ENCODE data around the gene SLC26A8. TPM values are rescaled to one million over a fixed set of nuclear protein-coding genes. Genes with fewer than 3 reads are reported as not detected.
A peak's percentile ranks its signal among the peaks of the same experiment; 100 is the strongest.

SLC26A8 gene
- total and polyA plus RNA-seq, 2 of the 13 experiments (the other 11 are each of a cell fraction or from before 2014, with no cell fraction given), result 0.46 TPM; not detected in 1

- TF ChIP-seq ZBTB7B (CRISPR knock-in tag; IDR thresholded peaks at IDR 0.05) (peak; percentile 88), TERF1 (CRISPR knock-in tag; IDR thresholded peaks at IDR 0.05) (no peak), MXD3 (CRISPR knock-in tag; IDR thresholded peaks at IDR 0.05) (no peak), RBAK (CRISPR knock-in tag; IDR thresholded peaks at IDR 0.05) (no peak), MTF2 (CRISPR knock-in tag; IDR thresholded peaks at IDR 0.05; ENCODE audit: borderline replicate concordance) (peak; percentile 76; the same call in 1 of the 2 replicates), ZNF784 (CRISPR knock-in tag; IDR thresholded peaks at IDR 0.05; ENCODE audit: borderline replicate concordance) (peak; percentile 45), ZNF414 (CRISPR knock-in tag; IDR thresholded peaks at IDR 0.05) (peak; percentile 36; the same call in 1 of the 2 replicates), ZNF484 (CRISPR knock-in tag; IDR thresholded peaks at IDR 0.05; ENCODE audit: borderline replicate concordance, low read depth) (no peak), SUZ12 (IDR thresholded peaks at IDR 0.05; ENCODE audit: low read depth, low read length) (no peak), ZNF570 (CRISPR knock-in tag; IDR thresholded peaks at IDR 0.05; ENCODE audit: borderline replicate concordance) (0 out of 2 replicates have a peak, but pooled peaks have one; percentile 46), THRA (CRISPR knock-in tag; IDR thresholded peaks at IDR 0.05; ENCODE audit: borderline replicate concordance) (peak; percentile 54; the same call in 1 of the 2 replicates), SNAPC2 (CRISPR knock-in tag; IDR thresholded peaks at IDR 0.05) (peak; percentile 74; the same call in 1 of the 2 replicates), ZNF264 (CRISPR knock-in tag; IDR thresholded peaks at IDR 0.05) (peak; percentile 94), ZBTB42 (CRISPR knock-in tag; IDR thresholded peaks at IDR 0.05) (no peak; the same call in 1 of the 2 replicates)
- TF ChIP-seq, protein P1, sequence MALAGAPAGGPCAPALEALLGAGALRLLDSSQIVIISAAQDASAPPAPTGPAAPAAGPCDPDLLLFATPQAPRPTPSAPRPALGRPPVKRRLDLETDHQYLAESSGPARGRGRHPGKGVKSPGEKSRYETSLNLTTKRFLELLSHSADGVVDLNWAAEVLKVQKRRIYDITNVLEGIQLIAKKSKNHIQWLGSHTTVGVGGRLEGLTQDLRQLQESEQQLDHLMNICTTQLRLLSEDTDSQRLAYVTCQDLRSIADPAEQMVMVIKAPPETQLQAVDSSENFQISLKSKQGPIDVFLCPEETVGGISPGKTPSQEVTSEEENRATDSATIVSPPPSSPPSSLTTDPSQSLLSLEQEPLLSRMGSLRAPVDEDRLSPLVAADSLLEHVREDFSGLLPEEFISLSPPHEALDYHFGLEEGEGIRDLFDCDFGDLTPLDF (CRISPR knock-in tag; IDR thresholded peaks at IDR 0.05), result peak; percentile 93
- TF ChIP-seq, protein P2, sequence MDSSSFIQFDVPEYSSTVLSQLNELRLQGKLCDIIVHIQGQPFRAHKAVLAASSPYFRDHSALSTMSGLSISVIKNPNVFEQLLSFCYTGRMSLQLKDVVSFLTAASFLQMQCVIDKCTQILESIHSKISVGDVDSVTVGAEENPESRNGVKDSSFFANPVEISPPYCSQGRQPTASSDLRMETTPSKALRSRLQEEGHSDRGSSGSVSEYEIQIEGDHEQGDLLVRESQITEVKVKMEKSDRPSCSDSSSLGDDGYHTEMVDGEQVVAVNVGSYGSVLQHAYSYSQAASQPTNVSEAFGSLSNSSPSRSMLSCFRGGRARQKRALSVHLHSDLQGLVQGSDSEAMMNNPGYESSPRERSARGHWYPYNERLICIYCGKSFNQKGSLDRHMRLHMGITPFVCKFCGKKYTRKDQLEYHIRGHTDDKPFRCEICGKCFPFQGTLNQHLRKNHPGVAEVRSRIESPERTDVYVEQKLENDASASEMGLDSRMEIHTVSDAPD (CRISPR knock-in tag; IDR thresholded peaks at IDR 0.05), result no peak
- TF ChIP-seq, protein P3, sequence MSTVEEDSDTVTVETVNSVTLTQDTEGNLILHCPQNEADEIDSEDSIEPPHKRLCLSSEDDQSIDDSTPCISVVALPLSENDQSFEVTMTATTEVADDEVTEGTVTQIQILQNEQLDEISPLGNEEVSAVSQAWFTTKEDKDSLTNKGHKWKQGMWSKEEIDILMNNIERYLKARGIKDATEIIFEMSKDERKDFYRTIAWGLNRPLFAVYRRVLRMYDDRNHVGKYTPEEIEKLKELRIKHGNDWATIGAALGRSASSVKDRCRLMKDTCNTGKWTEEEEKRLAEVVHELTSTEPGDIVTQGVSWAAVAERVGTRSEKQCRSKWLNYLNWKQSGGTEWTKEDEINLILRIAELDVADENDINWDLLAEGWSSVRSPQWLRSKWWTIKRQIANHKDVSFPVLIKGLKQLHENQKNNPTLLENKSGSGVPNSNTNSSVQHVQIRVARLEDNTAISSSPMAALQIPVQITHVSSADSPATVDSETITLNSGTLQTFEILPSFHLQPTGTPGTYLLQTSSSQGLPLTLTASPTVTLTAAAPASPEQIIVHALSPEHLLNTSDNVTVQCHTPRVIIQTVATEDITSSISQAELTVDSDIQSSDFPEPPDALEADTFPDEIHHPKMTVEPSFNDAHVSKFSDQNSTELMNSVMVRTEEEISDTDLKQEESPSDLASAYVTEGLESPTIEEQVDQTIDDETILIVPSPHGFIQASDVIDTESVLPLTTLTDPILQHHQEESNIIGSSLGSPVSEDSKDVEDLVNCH (CRISPR knock-in tag; IDR thresholded peaks at IDR 0.05), result no peak
Observed at GRCh38 chr6:36027501-36028087, 3.2 kb upstream of the SLC26A8 start, which contains the start of gene MAPK14 (continued).
